B cell (primary cell): ENCODE data around the gene DNASE2. TPM values are rescaled to one million over a fixed set of nuclear protein-coding genes. Genes with fewer than 3 reads are reported as not detected.

Source experiments
- ATAC-seq: fragments of 200-7000 bp; cut with Tn5 transposase; one replicate; pipeline ENCODE4 v1.10.0; 2021; ENCODE audit warnings: low read depth, mild to moderate bottlenecking, moderate number of reproducible peaks, moderate library complexity
- CTCF ChIA-PET: fragments of 350-600 bp; sonication (Branson Sonifier 250); formaldehyde crosslinking; loops from one replicate; lab custom pipeline; 2021; ENCODE audit warnings: antibody characterized with exemption, inconsistent platforms; lab: Charles Lee
- POLR2A ChIA-PET: fragments of 350-600 bp; sonication (Branson Sonifier 250); formaldehyde crosslinking; loops from one replicate; lab custom pipeline; 2021; ENCODE audit warnings: antibody characterized with exemption; lab: Charles Lee
- DNase-seq: peaks from one replicate; pipeline ENCODE4 v3.0.0; 2013
- H2AFZ ChIP-seq: 2 replicates; pipeline ENCODE4 v1.6.1; 2012; ENCODE audit warnings: mild to moderate bottlenecking, low read depth, low read length; ENCODE audit not compliant: insufficient read depth, poor library complexity, severe bottlenecking
- H3K27ac ChIP-seq, 2 donors: 1 replicate in 1 of 2; 2 replicates in 1 of 2; pipeline ENCODE4 v1.5.1; 2012 to 2013; ENCODE audit warnings: low read length in 2 of 2, mild to moderate bottlenecking in 2 of 2, moderate library complexity in 1 of 2
- H3K27me3 ChIP-seq, 4 experiments: fragments of 200-600 bp in 1 of 4; sonication (generic) in 1 of 4; replicated peaks in 1 of 4; 1 replicate in 2 of 4; 2 replicates in 2 of 4; pipeline versions ENCODE4 v1.6.1 to v1.7.0; 2013 to 2016; ENCODE audit warnings: low read length in 3 of 4, mild to moderate bottlenecking in 2 of 4, mixed read lengths in 1 of 4, moderate library complexity in 1 of 4; ENCODE audit not compliant: insufficient read depth in 4 of 4, control insufficient read depth in 3 of 4; ENCODE audit errors: control extremely low read depth in 1 of 4
- H3K36me3 ChIP-seq, 2 experiments: replicated peaks in 1 of 2; 1 replicate in 1 of 2; 2 replicates in 1 of 2; pipeline versions ENCODE4 v1.6.1 to v1.7.1; 2013; ENCODE audit warnings: low read length in 1 of 2; ENCODE audit not compliant: insufficient read depth in 2 of 2, control insufficient read depth in 1 of 2; ENCODE audit errors: control extremely low read depth in 1 of 2, extremely low read depth in 1 of 2
- H3K4me1 ChIP-seq, 2 donors: fragments of 200-600 bp in 1 of 2; sonication (generic) in 1 of 2; 1 replicate in 1 of 2; 2 replicates in 1 of 2; pipeline versions ENCODE4 v1.5.1 to v1.6.1; 2013 to 2017; ENCODE audit warnings: low read length in 2 of 2; ENCODE audit not compliant: control insufficient read depth in 2 of 2, insufficient read depth in 2 of 2
- H3K4me2 ChIP-seq: replicated peaks from 2 replicates; pipeline ENCODE3; 2012; ENCODE audit warnings: mild to moderate bottlenecking, low read depth, low read length; ENCODE audit not compliant: poor library complexity, severe bottlenecking
- H3K4me3 ChIP-seq, 5 experiments: fragments of 200-600 bp in 1 of 5; sonication (generic) in 1 of 5; 1 replicate in 3 of 5; 2 replicates in 2 of 5; pipeline versions ENCODE4 v1.5.1 to v1.7.0; 2011 to 2016; ENCODE audit warnings: low read length in 4 of 5, mild to moderate bottlenecking in 4 of 5, low read depth in 2 of 5, control low read depth in 1 of 5, moderate library complexity in 1 of 5; ENCODE audit not compliant: insufficient read depth in 1 of 5; ENCODE audit errors: control extremely low read depth in 1 of 5, extremely low read depth in 1 of 5
- H3K79me2 ChIP-seq: fragments of 200-600 bp; sonication (generic); one replicate; pipeline ENCODE4 v1.6.0; 2016; ENCODE audit warnings: low read length; ENCODE audit not compliant: control insufficient read depth, insufficient read depth
- H3K9ac ChIP-seq: fragments of 200-600 bp; sonication (generic); 2 replicates; pipeline ENCODE4 v1.6.1; 2017; ENCODE audit warnings: mild to moderate bottlenecking, low read length, moderate library complexity
- H3K9me3 ChIP-seq, 3 donors: one replicate each; pipeline versions ENCODE4 v1.6.1 to v1.7.1; 2013; ENCODE audit warnings: low read length in 2 of 3; ENCODE audit not compliant: control insufficient read depth in 2 of 3, insufficient read depth in 1 of 3; ENCODE audit errors: control extremely low read depth in 1 of 3
- H4K20me1 ChIP-seq: 2 replicates; pipeline ENCODE4 v1.6.0; 2012; ENCODE audit warnings: mild to moderate bottlenecking, low read length; ENCODE audit not compliant: insufficient read depth, control insufficient read depth, poor library complexity, severe bottlenecking
- H3K27ac Mint-ChIP-seq: one replicate; pipeline ENCODE4 v1.8.0; 2021; ENCODE audit warnings: mixed read lengths
- H3K27me3 Mint-ChIP-seq: one replicate; pipeline ENCODE4 v1.8.0; 2021; ENCODE audit warnings: mixed read lengths
- H3K4me1 Mint-ChIP-seq: one replicate; pipeline ENCODE4 v1.8.0; 2021; ENCODE audit warnings: mixed read lengths
- H3K4me3 Mint-ChIP-seq: one replicate; pipeline ENCODE4 v1.8.0; 2021; ENCODE audit warnings: mixed read lengths
- H3K9me3 Mint-ChIP-seq: one replicate; pipeline ENCODE4 v1.8.0; 2022; ENCODE audit warnings: mixed read lengths; ENCODE audit not compliant: insufficient read depth
- CTCF ChIP-seq: fragments of 200-600 bp; IDR thresholded peaks from one replicate; pipeline ENCODE4 v1.8.0; 2022; ENCODE audit warnings: antibody characterized with exemption, mild to moderate bottlenecking
- EZH2 ChIP-seq: IDR thresholded peaks from 2 replicates; pipeline ENCODE4 v1.6.1; 2012; ENCODE audit warnings: borderline replicate concordance, low read depth, mild to moderate bottlenecking, moderate library complexity, low read length; ENCODE audit not compliant: insufficient read depth, poor library complexity, severe bottlenecking
- WGBS: methylation state at CpG from one replicate; pipeline ENCODE4 v1.1.5; 2013; ENCODE audit warnings: missing lambda C conversion rate; ENCODE audit not compliant: insufficient coverage; 5-methylcytosine and 5-hydroxymethylcytosine counted together
- intact Hi-C: fragments of 100-400 bp; cut with micrococcal nuclease; formaldehyde crosslinking; loops from one replicate; pipeline ENCODE4 v1.10.0; 2022
- polyA plus RNA-seq: library from polyadenylated mRNA; depleted of rRNA; stranded (reverse); fragments of >200 nt; gene quantifications from 2 replicates; pipeline ENCODE4 v1.2.3, GENCODE V29; 2012
- total RNA-seq, 2 donors: library from RNA; stranded (reverse); fragments of 120-200 nt in 1 of 2; gene quantifications; 1 replicate in 1 of 2; 2 replicates in 1 of 2; pipeline versions ENCODE4 v1.2.3 to v1.2.4, GENCODE V29; 2013 to 2022

Gene DNASE2
- total and polyA plus RNA-seq, 2 donors (not counting 1 experiment from before 2014, with no cell fraction given), result 24.9 to 26.6 TPM

- Histone ChIP-seq H3K4me2 (no peak overlapping the region), H3K27ac (no peak overlapping the region), H3K36me3 (peaks cover 0 to 10% of the 10 kb centered on the region in 2 experiments), H3K27me3 (no peaks in the 10 kb centered on the region), H2AFZ (no peak overlapping the region), H3K4me3 (no peak overlapping the region), H3K9me3 (peaks cover 0 to 40% (median 5%) of the 10 kb centered on the region in 3 donors), H4K20me1 (no peaks in the 10 kb centered on the region), H3K79me2 (peaks cover 19% of the 10 kb centered on the region), H3K4me1 (peaks cover 19 to 41% of the 10 kb centered on the region in 2 donors), H3K9ac (no peak overlapping the region)
- no peak for ATAC-seq
- Mint-ChIP-seq H3K9me3 (no peaks in the 10 kb centered on the region), H3K27me3 (no peaks in the 10 kb centered on the region), H3K27ac (peak overlapping the region; percentile 96), H3K4me3 (peak overlapping the region; percentile 84), H3K4me1 (peaks cover 29% of the 10 kb centered on the region)
- no peak for DNase-seq
- ChIA-PET POLR2A (interaction anchor here (0.7 to 1.1 kb wide), 2 partner anchors 8 to 17 kb away, joined by 3 read pairs; partner anchors contain the start of gene GCDH), CTCF (interaction anchor here (0.7 to 7.1 kb wide), 8 partner anchors 15 to 189 kb away, joined by 3 to 58 read pairs (median 4); no protein-coding TSS in a partner anchor)
- TF ChIP-seq EZH2 (no peak), CTCF (no peak)
- WGBS, result 83% methylated on average over 1 of the region's 3 CpGs
- intact Hi-C loops, result no loop called here
Measured at GRCh38 chr19:12882589-12882988, 1.3 kb upstream of the DNASE2 start.

GRCh38 chr19:12880551-12881171 lies 588 bp downstream of the DNASE2 start:
- peaks cover 25% of the 10 kb centered on the region for H3K4me1 Mint-ChIP-seq
- no peaks in the 10 kb centered on the region for H3K27me3 ChIP-seq
- no peaks in the 10 kb centered on the region for H3K27me3 Mint-ChIP-seq
- WGBS, result 16% methylated on average over 28 of the region's 29 CpGs
- ATAC-seq, result peak; percentile 11
- peak overlapping the region; percentile 90 for H3K9ac ChIP-seq
- peak overlapping the region; percentile 80 for H2AFZ ChIP-seq
- peaks cover 0 to 40% (median 5%) of the 10 kb centered on the region in 3 donors for H3K9me3 ChIP-seq
- H3K4me3 Mint-ChIP-seq, result peak overlapping the region; percentile 84
- H3K36me3 ChIP-seq, result peaks cover 0 to 20% of the 10 kb centered on the region in 2 experiments
- H3K9me3 Mint-ChIP-seq, result no peaks in the 10 kb centered on the region
- CTCF ChIA-PET, result interaction anchor here (1.0 to 7.1 kb wide), 5 partner anchors 10 to 118 kb away, joined by 4 to 58 read pairs (median 5); partner anchors contain the start of gene GCDH
- H3K79me2 ChIP-seq, result peaks cover 19% of the 10 kb centered on the region
- peak overlapping the region; percentile 90 for H3K4me2 ChIP-seq
- H3K27ac ChIP-seq, result peak overlapping the region; percentile 94 to 98
- H3K4me1 ChIP-seq, result peaks cover 19 to 37% of the 10 kb centered on the region in 2 donors
- H3K4me3 ChIP-seq, result peak overlapping the region; percentile 58 to 97 (median 83)
- intact Hi-C loops, result loop anchor here (1.0 to 2.0 kb wide), 2 partner anchors 10 to 14 kb away; no protein-coding TSS in a partner anchor
- no peak for TF ChIP-seq CTCF
- TF ChIP-seq EZH2, result no peak
- POLR2A ChIA-PET, result interaction anchor here (0.5 to 1.6 kb wide), 6 partner anchors 10 to 199 kb away, joined by 3 to 8 read pairs (median 4); partner anchors contain the start of gene GCDH
- H4K20me1 ChIP-seq, result no peaks in the 10 kb centered on the region
- DNase-seq, result no peak
- peak overlapping the region; percentile 96 for H3K27ac Mint-ChIP-seq
